ENCODE measurements around the gene KRTAP10-12. TPM values are rescaled to one million over a fixed set of nuclear protein-coding genes. Genes with fewer than 3 reads are reported as not detected.

Gene KRTAP10-12
- total RNA-seq, 2 donors from 2014 or later: not detected

- Mint-ChIP-seq H3K27me3 (ENCODE audit: insufficient read depth) (peaks cover 19% of the 10 kb centered on the region), H3K4me1 (peaks cover 39% of the 10 kb centered on the region), H3K27ac (no peak overlapping the region), H3K4me3 (no peak overlapping the region), H3K36me3 (ENCODE audit: low read depth) (peaks cover 4% of the 10 kb centered on the region), H3K9me3 (peaks cover 17% of the 10 kb centered on the region)
- Histone ChIP-seq H3K4me3 (ENCODE audit: low read length) (no peak overlapping the region), H3K9ac (ENCODE audit: extremely low read depth, low read length, poor library complexity, severe bottlenecking) (no peak overlapping the region), H3K27ac (ENCODE audit: low read depth, low read length) (no peak overlapping the region), H3K9me3 (ENCODE audit: control insufficient read depth, low read length) (peaks cover 21% of the 10 kb centered on the region), H3K36me3 (ENCODE audit: control insufficient read depth, insufficient read depth, low read length) (no peaks in the 10 kb centered on the region), H3K4me1 (ENCODE audit: control insufficient read depth, insufficient read depth, low read length) (peaks cover 3% of the 10 kb centered on the region), H3K27me3 (ENCODE audit: control insufficient read depth, insufficient read depth, low read length, poor library complexity, severe bottlenecking) (no peaks in the 10 kb centered on the region)
- no peak for TF ChIP-seq CTCF (conservative IDR thresholded peaks at IDR 0.05)
- DNase-seq: no peak
- WGBS, 2 experiments (ENCODE audit: insufficient coverage in 1 of 2, insufficient read length in 1 of 2): 81 to 83% methylated on average over 7 to 8 of the region's 8 CpGs
Observed at GRCh38 chr21:44695184-44695583, 1.8 kb upstream of the KRTAP10-12 start.

DNA sequence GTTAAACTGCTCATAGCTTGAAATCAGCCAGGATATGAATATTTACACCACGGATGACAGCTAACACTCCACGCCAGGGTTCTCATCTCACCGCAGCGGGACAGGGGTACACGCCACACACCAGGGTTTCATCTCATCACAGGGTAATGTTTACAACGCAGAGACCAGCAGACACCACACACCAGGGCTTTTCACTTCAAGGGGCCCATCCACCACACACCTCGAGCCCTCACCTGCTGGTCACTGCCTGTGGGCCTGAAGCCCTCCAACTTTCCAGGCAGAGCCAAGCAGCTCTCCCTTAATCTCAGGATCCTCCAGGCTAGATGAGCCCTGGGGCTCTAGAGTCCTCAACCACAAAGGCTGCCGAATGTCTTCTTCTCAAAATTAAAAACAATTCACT, 1.3 kb upstream of the KRTAP10-12 start:
- H3K27ac Mint-ChIP-seq: peak overlapping the region; percentile 36
- H3K4me1 Mint-ChIP-seq: peaks cover 35% of the 10 kb centered on the region
- peaks cover 4% of the 10 kb centered on the region for H3K36me3 Mint-ChIP-seq (ENCODE audit: low read depth)
- H3K36me3 ChIP-seq (ENCODE audit: control insufficient read depth, insufficient read depth, low read length): no peaks in the 10 kb centered on the region
- no peak overlapping the region for H3K4me3 Mint-ChIP-seq
- no peak overlapping the region for H3K27ac ChIP-seq (ENCODE audit: low read depth, low read length)
- H3K27me3 Mint-ChIP-seq (ENCODE audit: insufficient read depth): peaks cover 19% of the 10 kb centered on the region
- peaks cover 17% of the 10 kb centered on the region for H3K9me3 Mint-ChIP-seq
- peaks cover 21% of the 10 kb centered on the region for H3K9me3 ChIP-seq (ENCODE audit: control insufficient read depth, low read length)
- 88% methylated on average over 8 of the region's 8 CpGs for WGBS, 2 experiments (ENCODE audit: insufficient coverage in 1 of 2, insufficient read length in 1 of 2)
- H3K4me3 ChIP-seq (ENCODE audit: low read length): no peak overlapping the region
- H3K9ac ChIP-seq (ENCODE audit: extremely low read depth, low read length, poor library complexity, severe bottlenecking): no peak overlapping the region
- H3K27me3 ChIP-seq (ENCODE audit: control insufficient read depth, insufficient read depth, low read length, poor library complexity, severe bottlenecking): no peaks in the 10 kb centered on the region
- no peak for TF ChIP-seq CTCF (conservative IDR thresholded peaks at IDR 0.05)
- H3K4me1 ChIP-seq (ENCODE audit: control insufficient read depth, insufficient read depth, low read length): peaks cover 3% of the 10 kb centered on the region
- DNase-seq: no peak

GRCh38 chr21:44696572-44696971, 400 bp upstream of the KRTAP10-12 start:
- no peaks in the 10 kb centered on the region for H3K36me3 ChIP-seq (ENCODE audit: control insufficient read depth, insufficient read depth, low read length)
- H3K9me3 ChIP-seq (ENCODE audit: control insufficient read depth, low read length): peaks cover 21% of the 10 kb centered on the region
- peaks cover 3% of the 10 kb centered on the region for H3K4me1 ChIP-seq (ENCODE audit: control insufficient read depth, insufficient read depth, low read length)
- H3K9ac ChIP-seq (ENCODE audit: extremely low read depth, low read length, poor library complexity, severe bottlenecking): no peak overlapping the region
- no peak overlapping the region for H3K27ac Mint-ChIP-seq
- peak overlapping the region; percentile 21 for H3K4me3 Mint-ChIP-seq
- TF ChIP-seq CTCF (conservative IDR thresholded peaks at IDR 0.05): no peak
- peaks cover 31% of the 10 kb centered on the region for H3K4me1 Mint-ChIP-seq
- peaks cover 4% of the 10 kb centered on the region for H3K36me3 Mint-ChIP-seq (ENCODE audit: low read depth)
- no peak for DNase-seq
- peaks cover 17% of the 10 kb centered on the region for H3K9me3 Mint-ChIP-seq
- 85% methylated on average over 10 of the region's 10 CpGs; no CpG with 5 or more reads in 1 of the 2 experiments for WGBS, 2 experiments (ENCODE audit: insufficient coverage in 1 of 2, insufficient read length in 1 of 2)
- no peak overlapping the region for H3K27ac ChIP-seq (ENCODE audit: low read depth, low read length)
- H3K27me3 Mint-ChIP-seq (ENCODE audit: insufficient read depth): peaks cover 21% of the 10 kb centered on the region
- no peaks in the 10 kb centered on the region for H3K27me3 ChIP-seq (ENCODE audit: control insufficient read depth, insufficient read depth, low read length, poor library complexity, severe bottlenecking)
- H3K4me3 ChIP-seq (ENCODE audit: low read length): no peak overlapping the region
